ENCODE measurements around the gene MACROH2A1.

Gene MACROH2A1

GRCh38 chr5:135329066-135329912 is 69.7 kb downstream of the MACROH2A1 start:
- DNase-seq, result no peak

DNA sequence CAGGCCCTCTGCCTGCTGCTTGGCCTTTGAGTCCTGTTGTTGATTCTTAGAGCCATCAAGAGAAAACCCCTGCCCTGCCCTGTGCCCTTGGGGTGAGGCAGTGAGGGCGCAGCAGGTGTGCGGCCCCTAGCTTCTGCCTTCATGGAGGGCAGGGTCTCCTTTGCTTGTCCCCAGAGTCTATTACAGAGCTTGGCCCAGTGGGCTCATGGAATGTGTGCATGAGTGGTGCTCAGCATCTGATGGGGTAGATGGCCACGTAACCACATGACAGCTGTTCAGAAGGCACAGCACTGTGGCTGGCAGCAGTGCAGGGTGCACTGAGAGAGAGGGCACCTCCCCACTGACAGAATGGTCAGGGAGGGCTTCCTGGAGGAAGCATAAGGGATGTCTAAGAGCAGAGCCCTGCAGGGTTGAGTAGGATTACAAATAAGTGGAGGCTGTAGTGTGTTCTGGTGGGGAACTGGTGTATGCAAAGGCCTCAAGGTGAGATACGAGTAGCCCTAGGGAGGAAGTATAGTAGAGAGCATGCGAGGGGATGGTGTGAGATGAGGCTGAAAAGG is 70.8 kb downstream of the MACROH2A1 start:
- no peak for DNase-seq

- no peak for DNase-seq
Observed at GRCh38 chr5:135327429-135328127, 71.5 kb downstream of the MACROH2A1 start.

DNA sequence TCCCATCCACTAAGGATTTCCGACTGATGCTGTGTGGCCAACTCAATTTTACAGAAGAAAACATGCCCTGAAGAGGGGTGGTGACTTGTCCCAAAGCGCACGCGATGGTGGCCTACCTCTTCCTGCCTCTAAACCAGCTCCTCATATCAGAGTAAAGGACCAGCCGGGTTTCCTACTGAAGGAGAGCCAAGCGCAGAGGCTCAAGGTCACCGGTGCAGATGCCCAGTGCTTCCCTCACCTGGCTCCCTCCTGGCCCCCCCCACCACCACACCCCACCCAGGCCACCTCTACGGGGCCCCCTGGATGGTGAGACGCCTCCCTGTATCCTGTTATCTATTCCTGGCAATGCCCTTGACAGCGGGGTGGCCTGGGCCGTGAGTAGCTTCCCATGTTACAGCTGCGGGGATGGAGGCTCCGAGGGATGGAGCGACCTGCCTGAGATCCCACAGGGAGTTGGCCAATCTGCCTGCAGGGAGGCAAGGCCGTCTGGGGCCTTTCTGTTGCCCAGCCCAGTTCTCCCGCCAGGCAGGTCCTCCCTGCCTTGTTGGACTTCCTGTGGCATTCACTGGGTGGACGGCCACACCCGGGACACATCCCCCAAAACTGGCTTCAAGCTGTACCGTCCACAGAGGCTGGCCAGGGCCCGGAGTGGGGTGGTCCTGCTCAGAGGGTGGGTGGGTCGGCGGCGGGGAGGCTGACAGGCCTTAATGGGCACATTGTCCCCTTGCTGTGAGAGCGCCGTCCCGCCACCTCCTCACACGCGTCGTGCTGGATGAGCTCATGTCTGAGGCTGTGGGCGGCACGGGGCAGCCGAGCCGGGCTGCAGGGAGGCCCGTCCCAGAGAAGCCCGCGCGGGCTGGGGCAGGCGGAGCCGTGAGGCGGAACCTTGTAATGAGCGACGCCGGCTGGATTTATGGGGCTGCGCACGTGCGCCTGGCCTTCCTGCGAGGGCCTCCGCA is 72.5 kb downstream of the MACROH2A1 start:
- no peak for DNase-seq

GRCh38 chr5:135324897-135325650 is 74.0 kb downstream of the MACROH2A1 start:
- no peak for DNase-seq

DNA sequence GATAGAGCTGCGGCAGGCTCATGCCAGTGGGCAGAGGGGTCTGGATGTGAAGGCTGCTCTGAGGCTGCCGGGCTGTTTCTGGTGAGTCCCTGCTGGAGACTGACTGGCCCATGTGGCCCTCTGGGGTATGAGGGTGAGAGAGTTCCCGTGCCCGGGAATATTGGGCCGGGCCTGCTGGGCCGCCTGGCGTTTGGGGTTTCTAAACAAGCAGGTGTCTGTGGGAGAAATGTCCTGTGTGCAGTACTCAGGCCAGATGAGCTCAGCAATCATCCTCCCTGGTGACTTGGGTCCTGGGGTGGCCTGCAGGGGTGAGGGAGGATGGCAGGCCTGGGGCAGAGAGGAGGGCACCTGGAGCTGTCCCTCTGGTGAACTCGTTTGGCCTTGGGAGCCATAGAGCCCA is 74.9 kb downstream of the MACROH2A1 start:
- DNase-seq, result no peak

- DNase-seq, result no peak
Observed at GRCh38 chr5:135323701-135324132, 75.3 kb downstream of the MACROH2A1 start.

DNA sequence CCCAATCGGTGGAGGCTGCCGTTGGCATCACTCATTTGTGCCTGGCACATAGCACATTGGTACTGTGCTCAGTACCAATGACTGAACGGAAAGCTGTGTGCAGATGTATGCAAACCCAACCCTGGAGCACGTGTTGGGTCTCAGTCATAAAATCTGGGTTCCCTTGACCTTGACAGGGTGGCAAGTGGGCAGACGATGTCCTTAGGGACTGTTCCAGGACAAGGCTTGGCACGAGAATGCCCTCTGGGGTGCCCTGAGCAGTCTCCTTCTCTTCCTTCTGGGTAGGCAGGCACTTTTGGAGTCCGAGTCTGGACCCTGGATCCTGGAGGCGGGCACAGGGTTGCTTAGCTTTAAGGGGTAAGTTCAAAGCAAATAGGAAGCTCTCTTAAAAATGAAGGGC is 75.8 kb downstream of the MACROH2A1 start:
- DNase-seq, result no peak

GRCh38 chr5:135322744-135323143 is 76.3 kb downstream of the MACROH2A1 start:
- no peak for DNase-seq

DNA sequence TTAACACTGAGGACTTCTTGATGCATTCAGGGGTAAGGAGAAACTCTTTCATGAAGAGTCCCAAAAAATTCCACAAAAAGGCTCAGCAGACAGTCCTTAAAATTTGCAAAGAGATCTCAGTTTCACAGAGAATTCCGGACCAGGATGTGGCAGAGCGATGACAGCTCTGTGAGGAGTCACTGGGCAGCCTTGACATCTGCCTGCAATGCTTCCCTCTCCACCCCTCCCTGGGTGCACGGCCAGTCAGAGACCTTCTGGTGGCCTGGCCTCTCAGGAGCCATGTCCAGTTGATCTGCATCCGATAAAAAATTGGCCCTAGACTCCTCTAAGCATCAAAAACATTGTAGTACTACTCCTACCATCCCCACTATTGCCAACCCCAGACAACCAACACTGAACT is 76.8 kb downstream of the MACROH2A1 start:
- DNase-seq, result no peak

DNA sequence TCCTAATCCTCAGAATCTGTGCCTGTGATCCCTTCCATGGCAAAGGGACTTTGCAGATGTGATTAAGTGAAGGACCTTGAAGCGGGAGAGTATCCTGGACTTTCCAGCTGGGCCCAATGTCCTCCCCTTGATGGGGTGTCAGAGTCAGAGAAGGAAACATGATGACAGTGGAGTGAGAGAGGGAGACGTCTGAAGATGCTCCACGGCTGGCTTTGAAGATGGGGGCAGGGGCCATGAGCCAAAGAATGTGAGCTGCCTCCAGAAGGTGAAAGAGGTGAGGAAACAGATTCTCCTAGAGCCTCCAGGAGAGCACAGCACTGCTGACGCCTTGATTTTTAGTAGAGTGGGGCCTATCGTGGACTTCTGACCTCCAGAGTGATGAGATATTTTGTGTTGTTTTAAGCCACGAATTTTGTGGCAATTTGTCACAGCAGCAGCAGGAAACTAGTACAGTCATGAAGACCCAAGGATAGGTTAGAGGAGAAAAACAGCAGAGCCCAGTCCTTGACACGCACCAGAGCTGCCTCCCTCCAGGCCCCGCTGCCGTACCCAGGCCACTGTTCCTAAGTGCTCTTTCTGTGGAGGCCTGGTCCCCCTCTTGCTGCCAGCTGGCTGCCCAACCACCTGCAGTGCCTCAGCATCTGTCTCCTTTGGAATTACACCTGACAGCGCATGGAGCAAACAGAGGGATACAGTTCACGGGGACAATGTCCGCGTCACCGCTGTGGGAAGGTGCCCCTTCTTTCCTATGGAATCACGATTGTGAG is 78.1 kb downstream of the MACROH2A1 start:
- no peak for DNase-seq

- no peak for DNase-seq
Observed at GRCh38 chr5:135319928-135320606, 79.0 kb downstream of the MACROH2A1 start.

- no peak for DNase-seq
Observed at GRCh38 chr5:135319458-135319857, 79.6 kb downstream of the MACROH2A1 start.

DNA sequence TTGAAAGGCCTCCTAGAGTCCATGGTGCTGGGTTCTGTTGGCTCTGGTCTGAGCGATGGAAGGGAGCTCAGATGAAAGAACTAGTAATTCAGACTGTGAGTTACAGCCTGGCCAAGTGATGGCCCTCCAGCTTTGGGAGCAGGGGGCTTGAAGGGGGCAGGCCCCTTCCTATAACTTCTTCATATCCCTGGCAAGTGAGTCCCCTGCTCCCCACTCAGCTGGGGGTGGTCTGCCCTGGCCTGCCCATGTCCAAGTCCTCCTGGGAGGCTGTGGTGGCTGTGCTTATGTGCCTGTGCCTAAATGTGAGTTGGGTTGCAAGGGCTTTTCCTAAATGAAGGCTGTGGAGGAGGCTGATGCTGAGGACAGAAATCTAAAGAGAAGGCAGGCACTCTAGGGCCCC is 80.1 kb downstream of the MACROH2A1 start:
- DNase-seq, result no peak

- no peak for DNase-seq
Observed at GRCh38 chr5:135318037-135318436, 81.0 kb downstream of the MACROH2A1 start.

GRCh38 chr5:135317286-135317685 is 81.7 kb downstream of the MACROH2A1 start:
- no peak for DNase-seq

GRCh38 chr5:135315386-135315785 is 83.6 kb downstream of the MACROH2A1 start:
- DNase-seq, result no peak

- DNase-seq, result no peak
Observed at GRCh38 chr5:135313946-135314345, 85.1 kb downstream of the MACROH2A1 start.

DNA sequence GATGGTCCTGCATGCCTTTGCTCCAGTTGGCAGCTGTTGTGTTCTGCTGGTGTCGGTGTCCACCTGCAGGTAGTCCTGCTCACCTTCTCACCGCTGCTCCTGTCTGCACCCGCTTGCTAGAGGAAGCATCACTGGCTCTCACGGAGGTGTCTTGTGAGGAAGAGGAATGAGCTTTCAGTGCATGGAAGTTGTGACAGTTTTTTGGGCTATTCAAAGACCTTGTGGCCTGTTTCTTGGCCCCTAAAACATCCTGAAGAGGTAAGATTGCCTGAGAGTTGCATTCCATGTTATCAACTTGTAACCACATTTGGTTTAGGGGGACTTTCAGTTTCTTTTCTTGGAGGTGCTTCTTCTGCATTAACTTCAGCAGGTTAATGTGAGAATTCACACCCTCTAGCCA is 85.6 kb downstream of the MACROH2A1 start:
- no peak for DNase-seq

DNA sequence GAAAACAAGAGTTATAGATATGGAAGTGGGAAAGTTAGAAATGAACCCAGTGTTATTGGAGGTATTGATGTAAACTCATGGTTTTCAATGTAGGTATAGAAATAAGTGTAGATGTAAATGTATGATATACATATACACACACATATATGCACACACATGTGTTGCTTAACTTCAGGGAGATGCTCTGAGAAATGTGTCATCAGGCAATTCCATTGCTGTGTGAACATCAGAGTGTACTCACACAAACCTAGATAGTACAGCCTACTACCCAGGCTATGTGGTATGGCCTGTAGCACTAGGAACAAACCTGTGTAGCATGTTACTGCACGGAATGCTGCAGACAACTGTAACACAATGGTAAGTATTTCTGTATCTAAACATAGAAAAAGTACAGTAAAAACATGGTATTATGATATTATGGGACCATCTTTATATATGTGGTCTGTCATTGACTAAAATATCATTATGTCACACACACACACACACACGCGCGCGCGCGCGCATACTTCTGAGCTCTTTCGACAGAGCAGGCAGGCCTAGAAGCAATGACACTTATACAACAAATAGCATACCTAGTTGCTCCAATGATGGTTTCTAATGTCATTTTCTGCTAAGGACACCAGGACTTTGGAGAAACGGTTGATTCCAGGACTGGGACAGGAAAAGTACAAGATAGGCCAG is 86.6 kb downstream of the MACROH2A1 start:
- no peak for DNase-seq

Data from KG1 (cell line).